GM19328 (cell line): Measurements from ENCODE around the gene DYRK4.

Experiments used
- ATAC-seq: cut with Tn5 transposase; IDR thresholded peaks from one replicate; pipeline ENCODE4 v1.9.1; 2021; ENCODE audit warnings: mild to moderate bottlenecking, moderate library complexity; ENCODE audit not compliant: unreplicated experiment

The DYRK4 gene

GRCh38 chr12:4563336-4563735 is 1.3 kb downstream of the DYRK4 start:
- ATAC-seq, result no peak

GRCh38 chr12:4564818-4565217 is 2.8 kb downstream of the DYRK4 start:
- no peak for ATAC-seq

DNA sequence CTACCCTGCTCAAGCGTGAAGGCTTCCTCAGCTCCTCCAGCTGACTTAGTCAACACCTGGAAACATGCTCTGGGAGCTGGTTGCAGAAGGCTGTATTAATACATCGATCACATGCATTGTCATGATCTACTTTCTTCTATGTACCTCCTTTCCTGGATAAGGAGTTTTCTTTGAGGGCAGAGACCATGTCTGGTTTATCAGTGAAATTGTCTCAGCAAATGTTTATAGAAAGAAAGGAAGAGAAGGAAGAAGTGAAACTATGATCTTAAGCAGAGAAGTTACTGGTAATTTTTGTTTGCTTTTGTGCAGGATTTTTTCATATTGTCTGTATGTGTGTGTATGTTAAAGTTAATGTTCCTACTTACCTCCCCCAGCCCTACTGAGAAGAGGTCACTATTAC is 4.5 kb downstream of the DYRK4 start:
- ATAC-seq, result no peak

DNA sequence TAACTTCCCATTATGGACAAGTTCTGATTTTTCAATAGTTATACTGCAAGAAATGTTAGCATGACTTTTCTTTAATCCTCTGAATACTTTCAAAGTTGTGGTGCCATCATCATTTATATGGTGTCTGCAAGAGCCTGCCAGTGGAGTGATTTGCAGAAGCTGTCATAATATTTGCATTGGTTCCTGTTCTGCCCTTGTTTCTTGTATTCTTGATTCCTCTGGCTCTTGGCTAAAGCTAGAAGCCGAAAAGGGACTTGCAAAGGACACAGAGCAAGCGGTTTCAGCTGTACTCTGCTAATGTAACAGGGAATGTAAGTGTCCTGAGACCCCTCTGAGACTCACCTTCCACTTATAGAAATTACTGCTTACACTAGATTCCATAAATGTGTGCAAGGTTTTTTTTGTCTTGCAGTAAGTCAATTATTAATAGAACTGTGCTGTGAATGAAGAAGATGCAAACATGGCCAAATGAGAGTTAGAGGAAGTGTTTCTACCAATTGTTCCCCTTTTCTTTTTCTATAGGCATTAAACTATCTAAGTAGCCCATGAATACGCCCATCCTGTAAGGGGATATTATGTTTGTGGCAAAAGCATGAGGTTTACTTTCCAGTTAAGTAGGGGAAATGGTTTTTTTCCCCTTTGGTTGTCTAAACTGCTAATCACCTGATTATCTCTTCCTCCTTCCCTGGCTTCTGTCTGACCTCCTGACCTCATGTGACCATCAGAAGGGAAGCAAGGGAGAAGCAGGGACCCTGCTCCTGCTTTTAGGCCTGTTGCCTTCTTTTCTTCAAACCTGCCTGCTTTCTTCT is 5.3 kb downstream of the DYRK4 start:
- ATAC-seq, result no peak

GRCh38 chr12:4569261-4569660 is 7.3 kb downstream of the DYRK4 start:
- no peak for ATAC-seq

DNA sequence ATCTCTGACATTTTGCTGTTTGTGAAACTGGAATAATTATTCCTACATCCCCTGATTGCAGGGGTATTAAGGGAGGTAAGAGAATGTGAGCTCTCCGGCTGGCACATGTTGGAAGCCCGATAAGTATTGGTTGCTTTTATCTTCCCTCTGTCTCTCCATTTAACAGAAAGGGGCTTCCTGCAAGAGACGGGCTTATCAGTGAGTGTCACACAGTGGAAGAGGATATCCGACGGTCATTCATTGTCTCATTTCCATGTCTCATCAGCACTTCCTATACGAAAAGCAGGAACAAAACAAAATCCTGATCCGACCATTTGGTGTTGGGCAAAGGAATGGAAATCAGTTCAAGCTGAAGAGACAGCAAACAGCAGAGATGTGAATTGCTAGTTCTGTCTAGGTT is 10.7 kb downstream of the DYRK4 start:
- ATAC-seq, result no peak

DNA sequence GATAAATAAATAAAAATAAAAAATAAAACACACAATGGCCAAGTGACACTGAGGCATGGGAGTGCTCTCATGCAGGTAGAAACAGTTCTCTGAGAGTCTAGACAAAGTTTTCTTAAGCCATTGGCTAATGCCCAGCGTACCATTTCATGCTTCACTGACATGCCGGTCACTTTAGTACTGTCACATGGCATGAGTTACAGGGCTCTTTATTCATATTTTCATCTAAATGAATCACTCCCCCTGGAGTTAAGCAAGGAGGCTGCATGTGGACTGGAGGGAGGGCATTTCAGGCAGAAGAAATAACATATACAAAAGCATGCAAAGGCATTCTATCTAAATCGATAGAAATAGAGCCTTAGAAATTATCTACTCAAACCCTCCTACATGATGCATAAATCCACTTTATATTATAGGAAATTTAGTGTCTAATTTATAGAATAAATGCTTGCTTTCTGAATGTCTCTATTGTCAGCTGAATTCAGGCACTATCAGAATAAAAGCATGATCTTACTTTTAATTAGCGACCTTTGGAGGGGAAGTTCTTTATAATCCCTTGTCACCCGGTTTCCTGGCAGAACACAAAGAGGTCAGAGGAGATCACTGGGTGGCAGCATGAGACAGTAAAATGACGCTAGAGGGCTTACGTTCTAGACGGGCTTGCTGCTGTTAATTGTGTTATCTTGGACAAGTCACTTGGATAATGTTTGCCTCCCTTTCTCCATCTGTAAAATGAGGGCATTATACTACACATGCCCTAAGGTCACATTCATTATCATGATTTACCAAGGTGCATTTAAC is 17.5 kb downstream of the DYRK4 start:
- ATAC-seq, result no peak

- ATAC-seq, result no peak
These were observed 18.3 kb downstream of the DYRK4 start for GRCh38 chr12:4580281-4580688.

DNA sequence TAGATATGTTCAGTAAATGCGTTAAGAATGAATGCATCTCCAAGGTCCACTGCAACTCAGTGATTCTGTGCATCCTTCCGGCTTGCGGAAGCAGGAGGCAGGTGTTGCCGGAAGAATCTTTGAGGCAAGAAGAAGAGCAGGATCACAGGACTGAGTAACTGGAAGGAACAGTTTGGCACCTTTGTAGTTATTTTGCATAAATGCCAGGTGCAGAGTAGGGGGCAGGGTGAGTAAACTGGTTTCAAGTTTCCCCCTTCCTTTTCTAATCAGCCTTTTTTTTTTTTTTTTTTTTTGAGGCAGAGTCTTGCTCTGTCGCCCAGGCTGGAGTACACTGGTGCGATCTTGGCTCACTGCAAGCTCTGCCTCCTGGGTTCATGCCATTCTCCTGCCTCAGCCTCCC is 22.3 kb downstream of the DYRK4 start:
- no peak for ATAC-seq

- ATAC-seq, result no peak
These were observed 22.9 kb downstream of the DYRK4 start for GRCh38 chr12:4584896-4585295.

GRCh38 chr12:4586500-4586899 is 24.5 kb downstream of the DYRK4 start:
- ATAC-seq, result no peak

GRCh38 chr12:4587108-4587507 is 25.1 kb downstream of the DYRK4 start:
- no peak for ATAC-seq

DNA sequence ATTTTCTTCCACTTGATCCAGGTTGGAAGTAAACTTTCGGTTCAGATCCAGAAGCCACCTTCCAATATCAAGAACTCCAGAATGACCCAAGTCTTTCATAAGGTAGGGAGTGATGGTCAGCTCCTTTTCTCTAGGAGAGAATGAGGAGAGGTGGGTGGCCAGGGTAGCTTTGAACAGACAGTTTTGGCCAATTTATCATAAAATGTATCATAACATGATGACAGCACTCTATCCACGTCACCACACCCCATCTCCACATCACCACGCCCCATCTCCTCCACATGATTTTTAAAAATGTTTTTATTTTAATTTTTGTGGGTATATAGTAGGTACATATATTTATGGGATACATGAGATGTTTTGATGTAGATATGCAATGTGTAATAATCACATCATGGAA is 26.9 kb downstream of the DYRK4 start:
- ATAC-seq, result no peak

GRCh38 chr12:4589941-4590340 is 27.9 kb downstream of the DYRK4 start:
- ATAC-seq, result no peak

GRCh38 chr12:4591180-4591687 is 29.2 kb downstream of the DYRK4 start:
- no peak for ATAC-seq

- ATAC-seq, result no peak
These were observed 33.9 kb downstream of the DYRK4 start for GRCh38 chr12:4595881-4596280.

GRCh38 chr12:4603421-4603820 is 41.4 kb downstream of the DYRK4 start:
- ATAC-seq, result no peak

- ATAC-seq, result no peak
These were observed 41.9 kb downstream of the DYRK4 start for GRCh38 chr12:4603946-4604345.

DNA sequence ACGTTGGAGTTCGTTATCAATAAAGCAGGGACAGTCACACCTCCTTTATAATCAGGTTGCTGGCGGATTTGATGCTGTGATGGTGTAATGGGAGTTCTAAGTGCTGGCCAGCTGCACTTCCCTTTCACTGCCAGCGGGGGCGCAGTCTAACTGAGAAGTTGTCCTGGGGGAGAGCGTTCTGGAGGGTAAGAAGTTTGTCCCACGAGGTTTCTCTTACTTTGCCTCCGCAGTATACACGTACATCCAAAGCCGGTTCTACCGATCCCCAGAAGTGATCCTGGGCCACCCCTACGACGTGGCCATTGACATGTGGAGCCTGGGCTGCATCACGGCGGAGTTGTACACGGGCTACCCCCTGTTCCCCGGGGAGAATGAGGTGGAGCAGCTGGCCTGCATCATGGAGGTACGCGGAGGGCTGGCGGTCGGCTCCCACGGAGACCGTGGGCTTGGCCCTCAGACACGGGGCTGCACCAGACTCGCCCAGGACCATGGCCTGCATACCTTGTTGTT is 42.7 kb downstream of the DYRK4 start:
- peak; percentile 96 for ATAC-seq

DNA sequence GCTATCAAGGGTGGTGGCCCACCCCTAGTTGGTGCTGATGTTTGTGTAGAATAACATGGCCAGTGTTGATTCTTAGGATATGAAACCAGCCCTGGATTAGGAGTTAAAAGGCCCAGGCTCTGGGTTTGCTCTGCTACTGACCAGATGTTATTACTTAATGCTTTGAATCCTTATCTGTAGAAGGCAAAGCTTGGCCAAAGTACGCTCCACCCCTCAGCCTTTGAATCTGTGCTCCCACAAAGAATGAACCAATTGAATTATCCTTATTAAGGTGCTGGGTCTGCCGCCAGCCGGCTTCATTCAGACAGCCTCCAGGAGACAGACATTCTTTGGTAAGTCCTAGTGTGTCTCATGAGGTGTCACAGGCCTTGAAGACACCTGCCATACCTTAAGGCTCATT is 45.0 kb downstream of the DYRK4 start:
- ATAC-seq, result no peak

DNA sequence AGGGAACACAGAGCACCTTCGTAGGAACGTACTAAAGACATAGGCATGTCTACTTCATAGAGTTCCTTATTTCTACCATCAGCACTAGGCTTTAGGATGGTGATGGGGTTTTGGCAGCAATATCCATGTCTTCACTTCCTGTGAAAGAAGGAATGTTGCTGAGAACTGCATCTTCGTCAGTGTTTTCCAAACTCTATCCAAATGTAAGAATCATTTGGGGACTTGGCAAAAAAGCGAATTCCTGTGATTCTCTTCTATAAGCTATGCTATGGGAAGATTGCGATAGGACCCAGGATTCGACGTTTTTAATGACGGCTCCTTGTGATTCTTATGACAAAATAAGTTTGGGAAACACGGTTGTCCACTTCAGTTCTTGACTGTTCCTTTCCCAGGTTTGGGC is 47.1 kb downstream of the DYRK4 start:
- no peak for ATAC-seq

- ATAC-seq, result no peak
These were observed 48.5 kb downstream of the DYRK4 start for GRCh38 chr12:4610481-4610880.
